ENCODE data around the gene NSMCE1.

GRCh38 chr16:27203507-27204311 is 64.9 kb downstream of the NSMCE1 start, which contains the start of gene KDM8:
- TF ChIP-seq, protein P1, sequence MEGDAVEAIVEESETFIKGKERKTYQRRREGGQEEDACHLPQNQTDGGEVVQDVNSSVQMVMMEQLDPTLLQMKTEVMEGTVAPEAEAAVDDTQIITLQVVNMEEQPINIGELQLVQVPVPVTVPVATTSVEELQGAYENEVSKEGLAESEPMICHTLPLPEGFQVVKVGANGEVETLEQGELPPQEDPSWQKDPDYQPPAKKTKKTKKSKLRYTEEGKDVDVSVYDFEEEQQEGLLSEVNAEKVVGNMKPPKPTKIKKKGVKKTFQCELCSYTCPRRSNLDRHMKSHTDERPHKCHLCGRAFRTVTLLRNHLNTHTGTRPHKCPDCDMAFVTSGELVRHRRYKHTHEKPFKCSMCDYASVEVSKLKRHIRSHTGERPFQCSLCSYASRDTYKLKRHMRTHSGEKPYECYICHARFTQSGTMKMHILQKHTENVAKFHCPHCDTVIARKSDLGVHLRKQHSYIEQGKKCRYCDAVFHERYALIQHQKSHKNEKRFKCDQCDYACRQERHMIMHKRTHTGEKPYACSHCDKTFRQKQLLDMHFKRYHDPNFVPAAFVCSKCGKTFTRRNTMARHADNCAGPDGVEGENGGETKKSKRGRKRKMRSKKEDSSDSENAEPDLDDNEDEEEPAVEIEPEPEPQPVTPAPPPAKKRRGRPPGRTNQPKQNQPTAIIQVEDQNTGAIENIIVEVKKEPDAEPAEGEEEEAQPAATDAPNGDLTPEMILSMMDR (IDR thresholded peaks at IDR 0.05): peak in 1 of 5 experiments; percentile 26
- TF ChIP-seq EP300 (IDR thresholded peaks at IDR 0.05): peak; percentile 79 to 91
